ENCODE measurements around the gene COL17A1. TPM values are rescaled to one million over a fixed set of nuclear protein-coding genes. Genes with fewer than 3 reads are reported as not detected.

COL17A1 gene
- total RNA-seq, 4 donors from 2014 or later, result 0.63 TPM; not detected in 3

- Histone ChIP-seq H3K4me3 (no peak overlapping the region), H3K9me3 (no peaks in the 10 kb centered on the region), H3K4me1 (peaks cover 0 to 11% of the 10 kb centered on the region in 2 donors), H3K27ac (no peak overlapping the region), H3K36me3 (peaks cover 0 to 2% of the 10 kb centered on the region in 2 donors), H3K27me3 (no peaks in the 10 kb centered on the region)
- in situ Hi-C loops (cut with MboI; ENCODE audit: low sequenced_read_pairs in 4 of 4), result loop anchor here in 2 of 4 donors (25.0 kb wide), 1 partner anchor 179 kb away; no protein-coding TSS in a partner anchor
- DNase-seq (no peak), ATAC-seq (no peak)
- TF ChIP-seq POLR2A (IDR thresholded peaks at IDR 0.05) (no peak), CTCF (IDR thresholded peaks at IDR 0.05 in 4 of 5, conservative IDR thresholded peaks at IDR 0.05 in 1 of 5) (no peak)
- intact Hi-C loops (cut with DNase I; ENCODE audit: low total_unique reads), result no loop called here
Observed at GRCh38 chr10:104033401-104033930, 52.2 kb downstream of the COL17A1 start.

GRCh38 chr10:104032144-104032775 is 53.4 kb downstream of the COL17A1 start:
- Histone ChIP-seq H3K9me3 (no peaks in the 10 kb centered on the region), H3K27ac (no peak overlapping the region), H3K4me1 (peaks cover 0 to 11% of the 10 kb centered on the region in 2 donors), H3K27me3 (no peaks in the 10 kb centered on the region), H3K4me3 (no peak overlapping the region), H3K36me3 (peaks cover 0 to 12% of the 10 kb centered on the region in 2 donors)
- no peak for ATAC-seq
- intact Hi-C loops (cut with DNase I; ENCODE audit: low total_unique reads), result no loop called here
- no peak for DNase-seq
- TF ChIP-seq CTCF (IDR thresholded peaks at IDR 0.05 in 4 of 5, conservative IDR thresholded peaks at IDR 0.05 in 1 of 5) (no peak), POLR2A (IDR thresholded peaks at IDR 0.05) (no peak)
- in situ Hi-C loops (cut with MboI; ENCODE audit: low sequenced_read_pairs in 4 of 4), result loop anchor here in 2 of 4 donors (25.0 kb wide), 1 partner anchor 180 kb away; no protein-coding TSS in a partner anchor

GRCh38 chr10:104031631-104032030 is 54.0 kb downstream of the COL17A1 start:
- H3K36me3 ChIP-seq, result peaks cover 0 to 12% of the 10 kb centered on the region in 2 donors
- no peak overlapping the region for H3K4me3 ChIP-seq
- ATAC-seq, result no peak
- peaks cover 0 to 11% of the 10 kb centered on the region in 2 donors for H3K4me1 ChIP-seq
- in situ Hi-C loops (cut with MboI; ENCODE audit: low sequenced_read_pairs in 4 of 4) (loop anchor here in 2 of 4 donors (25.0 kb wide), 1 partner anchor 181 kb away; no protein-coding TSS in a partner anchor), intact Hi-C loops (cut with DNase I; ENCODE audit: low total_unique reads) (no loop called here)
- H3K27ac ChIP-seq, result no peak overlapping the region
- H3K9me3 ChIP-seq, result no peaks in the 10 kb centered on the region
- no peaks in the 10 kb centered on the region for H3K27me3 ChIP-seq
- TF ChIP-seq POLR2A (IDR thresholded peaks at IDR 0.05), result no peak
- TF ChIP-seq CTCF (IDR thresholded peaks at IDR 0.05 in 4 of 5, conservative IDR thresholded peaks at IDR 0.05 in 1 of 5), result no peak
- no peak for DNase-seq

- Histone ChIP-seq H3K4me1 (peaks cover 0 to 11% of the 10 kb centered on the region in 2 donors), H3K36me3 (peaks cover 0 to 30% of the 10 kb centered on the region in 2 donors), H3K27me3 (no peaks in the 10 kb centered on the region), H3K27ac (peak overlapping the region in 1 of 4 donors; percentile 39), H3K9me3 (no peaks in the 10 kb centered on the region), H3K4me3 (no peak overlapping the region)
- in situ Hi-C loops (cut with MboI; ENCODE audit: low sequenced_read_pairs in 4 of 4), result loop anchor here in 2 of 4 donors (25.0 kb wide), 1 partner anchor 183 kb away; no protein-coding TSS in a partner anchor
- intact Hi-C loops (cut with DNase I; ENCODE audit: low total_unique reads), result loop anchor here (5.0 to 10.0 kb wide), 2 partner anchors 135 to 223 kb away; partner anchors contain the start of gene GSTO1
- DNase-seq (peak in 1 of 2 donors; percentile 53), ATAC-seq (peak; percentile 63 to 72)
- TF ChIP-seq CTCF (IDR thresholded peaks at IDR 0.05 in 4 of 5, conservative IDR thresholded peaks at IDR 0.05 in 1 of 5) (no peak), POLR2A (IDR thresholded peaks at IDR 0.05) (no peak)
Observed at GRCh38 chr10:104029521-104029860, 56.2 kb downstream of the COL17A1 start.
